GM12878 (cell line): Measurements from ENCODE around the gene AMN. TPM values are rescaled to one million over a fixed set of nuclear protein-coding genes. Genes with fewer than 3 reads are reported as not detected.

Experiments used
- ATF7 ChIP-seq: fragments of 450-650 bp; IDR thresholded peaks from 2 replicates; pipeline ENCODE4 v1.6.1; 2016; ENCODE audit warnings: low read depth, mild to moderate bottlenecking
- BHLHE40 ChIP-seq, 2 experiments: fragments of 450-650 bp in 1 of 2; IDR thresholded peaks; 2 replicates each; pipeline ENCODE4 v1.6.1; 2011 to 2017; ENCODE audit warnings: low read depth in 2 of 2, borderline replicate concordance in 1 of 2, improper control_type of control experiment in 1 of 2, low read length in 1 of 2, mild to moderate bottlenecking in 1 of 2
- CBFB ChIP-seq: IDR thresholded peaks from 2 replicates; pipeline ENCODE4 v1.6.1; 2016; ENCODE audit warnings: antibody characterized with exemption, low read depth
- DPF2 ChIP-seq: fragments of 450-650 bp; IDR thresholded peaks from 2 replicates; pipeline ENCODE4 v1.6.1; 2017; ENCODE audit warnings: mild to moderate bottlenecking
- NFIC ChIP-seq: IDR thresholded peaks from 2 replicates; pipeline ENCODE4 v1.6.1; 2012; ENCODE audit warnings: low read depth, mild to moderate bottlenecking, inconsistent platforms, low read length, moderate library complexity
- NRF1 ChIP-seq: conservative IDR thresholded peaks from 2 replicates; pipeline ENCODE4 v1.6.1; 2011; ENCODE audit warnings: mild to moderate bottlenecking, low read depth, low read length, improper control_type of control experiment
- RUNX3 ChIP-seq: IDR thresholded peaks from 2 replicates; pipeline ENCODE4 v1.6.1; 2012; ENCODE audit warnings: low read length, inconsistent platforms
- SMARCA5 ChIP-seq: fragments of 450-650 bp; IDR thresholded peaks from 2 replicates; pipeline ENCODE4 v1.6.1; 2017; ENCODE audit warnings: mild to moderate bottlenecking
- STAT1 ChIP-seq: fragments of 450-650 bp; conservative IDR thresholded peaks from 2 replicates; pipeline ENCODE4 v1.6.1; 2014; ENCODE audit warnings: antibody characterized with exemption, mild to moderate bottlenecking
- ZBED1 ChIP-seq: IDR thresholded peaks from 2 replicates; pipeline ENCODE4 v1.6.1; 2016; ENCODE audit warnings: borderline replicate concordance
- polyA plus RNA-seq, 11 experiments: library from polyadenylated mRNA; depleted of rRNA in 4 of 11; unstranded in 6 of 11; stranded (reverse) in 5 of 11; fragments of >200 nt; fragmentation: Nextera tagmentation in 4 of 11; fragmentation: Illumina TruSeq in 1 of 11; extraction: Ambion mirVana in 4 of 11; extraction: Trizol in 1 of 11; gene quantifications; 1 replicate in 1 of 11; 2 replicates in 10 of 11; pipeline versions ENCODE4 v1.2.1 to v1.2.3, GENCODE V29; 2011 to 2016; ENCODE audit warnings: inconsistent platforms in 2 of 11, missing spikeins in 2 of 11, low read depth in 1 of 11
- total RNA-seq, 4 experiments: library from RNA; depleted of rRNA in 3 of 4; stranded (reverse); fragments of >200 nt in 3 of 4; fragmentation: Illumina TruSeq in 1 of 4; extraction: Trizol in 1 of 4; gene quantifications; 2 replicates each; pipeline versions ENCODE4 v1.2.1 to v1.2.3, GENCODE V29; 2013 to 2021
- TF ChIP-seq, protein P1 (sequence below): fragments of 150-350 bp; IDR thresholded peaks from 2 replicates; pipeline ENCODE4 v1.6.1; 2016; ENCODE audit warnings: low read depth, low read length
- TF ChIP-seq, protein P2 (sequence below): fragments of 450-650 bp; IDR thresholded peaks from 2 replicates; pipeline ENCODE4 v1.6.1; 2016; ENCODE audit warnings: mild to moderate bottlenecking

Gene AMN
- total and polyA plus RNA-seq, 10 of the 15 experiments (the other 5 are each of a cell fraction or from before 2014, with no cell fraction given): 0.03 to 0.33 (median 0.11) TPM; not detected in 6

DNA sequence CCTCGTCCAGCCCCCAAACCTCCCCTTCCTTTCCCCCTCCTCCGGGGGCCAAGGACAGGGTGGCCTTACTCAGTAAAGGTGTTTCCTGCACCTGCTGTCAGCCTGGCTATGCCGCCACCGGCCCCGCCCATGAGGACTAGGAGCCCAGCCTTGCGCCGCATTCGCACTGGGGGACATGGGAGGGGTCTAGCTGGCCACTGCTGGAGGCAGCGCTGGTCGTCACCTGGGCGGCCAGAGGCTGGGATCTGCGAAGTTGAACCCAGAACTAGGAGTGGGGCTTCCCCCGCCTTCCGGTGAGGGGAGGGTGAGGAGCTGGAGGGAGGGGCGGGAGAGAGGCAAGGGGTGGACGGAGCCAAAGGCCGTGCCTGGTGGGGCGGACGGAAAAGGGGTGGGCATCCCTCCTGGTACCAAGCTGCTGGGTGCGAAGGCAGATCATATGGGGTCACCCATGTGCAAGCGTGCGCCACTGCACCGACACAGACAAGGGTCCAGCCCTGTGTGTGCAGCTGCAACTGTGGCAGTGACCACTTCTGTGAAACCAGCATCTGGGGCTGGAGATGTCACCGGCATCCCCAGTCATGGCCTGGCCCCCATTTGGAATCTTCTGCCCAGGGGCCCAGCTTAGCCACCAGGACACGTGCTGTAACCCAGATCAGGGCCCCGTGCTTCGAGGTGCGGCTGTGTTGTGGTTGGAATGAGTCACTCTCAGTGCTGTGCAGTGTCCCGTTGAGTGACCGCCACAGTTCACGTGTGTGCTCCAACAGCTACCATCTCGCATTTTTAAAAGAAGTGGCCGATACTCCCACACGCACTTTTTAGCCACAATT is 8.5 kb downstream of the AMN start (continued):
- TF ChIP-seq NFIC (no peak), RUNX3 (peak; percentile 91), ATF7 (0 out of 2 replicates have a peak, but pooled peaks have one; percentile 14), CBFB (0 out of 2 replicates have a peak, but pooled peaks have one; percentile 51), NRF1 (no peak), SMARCA5 (no peak), ZBED1 (no peak), STAT1 (no peak), DPF2 (0 out of 2 replicates have a peak, but pooled peaks have one; percentile 15), BHLHE40 (IDR thresholded peaks at IDR 0.05; ENCODE audit: borderline replicate concordance in 1 of 2, low read depth in 2 of 2, low read length in 1 of 2) (peak; percentile 81 to 96)
- TF ChIP-seq, protein P1, sequence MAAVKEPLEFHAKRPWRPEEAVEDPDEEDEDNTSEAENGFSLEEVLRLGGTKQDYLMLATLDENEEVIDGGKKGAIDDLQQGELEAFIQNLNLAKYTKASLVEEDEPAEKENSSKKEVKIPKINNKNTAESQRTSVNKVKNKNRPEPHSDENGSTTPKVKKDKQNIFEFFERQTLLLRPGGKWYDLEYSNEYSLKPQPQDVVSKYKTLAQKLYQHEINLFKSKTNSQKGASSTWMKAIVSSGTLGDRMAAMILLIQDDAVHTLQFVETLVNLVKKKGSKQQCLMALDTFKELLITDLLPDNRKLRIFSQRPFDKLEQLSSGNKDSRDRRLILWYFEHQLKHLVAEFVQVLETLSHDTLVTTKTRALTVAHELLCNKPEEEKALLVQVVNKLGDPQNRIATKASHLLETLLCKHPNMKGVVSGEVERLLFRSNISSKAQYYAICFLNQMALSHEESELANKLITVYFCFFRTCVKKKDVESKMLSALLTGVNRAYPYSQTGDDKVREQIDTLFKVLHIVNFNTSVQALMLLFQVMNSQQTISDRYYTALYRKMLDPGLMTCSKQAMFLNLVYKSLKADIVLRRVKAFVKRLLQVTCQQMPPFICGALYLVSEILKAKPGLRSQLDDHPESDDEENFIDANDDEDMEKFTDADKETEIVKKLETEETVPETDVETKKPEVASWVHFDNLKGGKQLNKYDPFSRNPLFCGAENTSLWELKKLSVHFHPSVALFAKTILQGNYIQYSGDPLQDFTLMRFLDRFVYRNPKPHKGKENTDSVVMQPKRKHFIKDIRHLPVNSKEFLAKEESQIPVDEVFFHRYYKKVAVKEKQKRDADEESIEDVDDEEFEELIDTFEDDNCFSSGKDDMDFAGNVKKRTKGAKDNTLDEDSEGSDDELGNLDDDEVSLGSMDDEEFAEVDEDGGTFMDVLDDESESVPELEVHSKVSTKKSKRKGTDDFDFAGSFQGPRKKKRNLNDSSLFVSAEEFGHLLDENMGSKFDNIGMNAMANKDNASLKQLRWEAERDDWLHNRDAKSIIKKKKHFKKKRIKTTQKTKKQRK: no peak
- TF ChIP-seq, protein P2, sequence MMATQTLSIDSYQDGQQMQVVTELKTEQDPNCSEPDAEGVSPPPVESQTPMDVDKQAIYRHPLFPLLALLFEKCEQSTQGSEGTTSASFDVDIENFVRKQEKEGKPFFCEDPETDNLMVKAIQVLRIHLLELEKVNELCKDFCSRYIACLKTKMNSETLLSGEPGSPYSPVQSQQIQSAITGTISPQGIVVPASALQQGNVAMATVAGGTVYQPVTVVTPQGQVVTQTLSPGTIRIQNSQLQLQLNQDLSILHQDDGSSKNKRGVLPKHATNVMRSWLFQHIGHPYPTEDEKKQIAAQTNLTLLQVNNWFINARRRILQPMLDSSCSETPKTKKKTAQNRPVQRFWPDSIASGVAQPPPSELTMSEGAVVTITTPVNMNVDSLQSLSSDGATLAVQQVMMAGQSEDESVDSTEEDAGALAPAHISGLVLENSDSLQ: peak; percentile 8; the same call in 1 of the 2 replicates
